BE2C (cell line): ENCODE results near the gene PRKG1.

Source experiments
- DNase-seq: peaks from one replicate; pipeline ENCODE4 v3.0.0-alpha.2; 2020
- H3K27me3 ChIP-seq: fragments of 250-450 bp; sonication (Bioruptor Pico); 2 replicates; pipeline ENCODE4 v1.5.1; 2020; ENCODE audit warnings: mild to moderate bottlenecking
- H3K36me3 ChIP-seq: fragments of 250-450 bp; sonication (Bioruptor Pico); 2 replicates; pipeline ENCODE4 v1.5.1; 2020; ENCODE audit warnings: mild to moderate bottlenecking
- H3K4me1 ChIP-seq: fragments of 250-450 bp; sonication (Bioruptor Pico); 2 replicates; pipeline ENCODE4 v1.5.1; 2020
- H3K4me3 ChIP-seq: 2 replicates; pipeline ENCODE4 v1.5.1; 2011; ENCODE audit warnings: low read depth, low read length
- H3K9me3 ChIP-seq: fragments of 250-450 bp; sonication (Bioruptor Pico); 2 replicates; pipeline ENCODE4 v1.5.1; 2020
- CTCF ChIP-seq: IDR thresholded peaks from 2 replicates; pipeline ENCODE4 v1.5.1; 2012; ENCODE audit warnings: mild to moderate bottlenecking, low read depth, low read length

The PRKG1 gene

GRCh38 chr10:52312942-52313255, 1238.6 kb downstream of the PRKG1 start:
- no peak for DNase-seq
- TF ChIP-seq CTCF: no peak
- Histone ChIP-seq H3K4me1 (no peaks in the 10 kb centered on the region; the same call in 1 of the 2 replicates), H3K27me3 (no peaks in the 10 kb centered on the region), H3K4me3 (peak overlapping the region; percentile 71), H3K9me3 (no peaks in the 10 kb centered on the region), H3K36me3 (no peaks in the 10 kb centered on the region)

- Histone ChIP-seq H3K27me3 (no peaks in the 10 kb centered on the region), H3K4me1 (no peaks in the 10 kb centered on the region; the same call in 1 of the 2 replicates), H3K9me3 (no peaks in the 10 kb centered on the region), H3K4me3 (peak overlapping the region; percentile 71), H3K36me3 (no peaks in the 10 kb centered on the region)
- no peak for TF ChIP-seq CTCF
- DNase-seq: no peak
Observed at GRCh38 chr10:52313256-52313932, 1239.1 kb downstream of the PRKG1 start.

- no peaks in the 10 kb centered on the region for H3K9me3 ChIP-seq
- H3K27me3 ChIP-seq: no peaks in the 10 kb centered on the region
- no peaks in the 10 kb centered on the region; the same call in 1 of the 2 replicates for H3K4me1 ChIP-seq
- DNase-seq: peak; percentile 80
- peak; percentile 74 for TF ChIP-seq CTCF
- H3K36me3 ChIP-seq: no peaks in the 10 kb centered on the region
- H3K4me3 ChIP-seq: peak within 1 kb of the TSS; percentile 71
Observed at GRCh38 chr10:52313933-52314821, 1239.9 kb downstream of the PRKG1 start, which contains the start of gene DKK1. TSS of gene DKK1 (plus strand) at chr10:52314281. CDS start at chr10:52314435, 154 bp downstream.

GRCh38 chr10:52314822-52315552, 1240.7 kb downstream of the PRKG1 start:
- DNase-seq: no peak
- H3K4me1 ChIP-seq: no peaks in the 10 kb centered on the region; the same call in 1 of the 2 replicates
- peak overlapping the region; percentile 71 for H3K4me3 ChIP-seq
- TF ChIP-seq CTCF: no peak
- H3K9me3 ChIP-seq: no peaks in the 10 kb centered on the region
- no peaks in the 10 kb centered on the region for H3K27me3 ChIP-seq
- H3K36me3 ChIP-seq: no peaks in the 10 kb centered on the region

GRCh38 chr10:52316001-52316400, 1241.7 kb downstream of the PRKG1 start:
- H3K27me3 ChIP-seq: no peaks in the 10 kb centered on the region
- no peaks in the 10 kb centered on the region for H3K9me3 ChIP-seq
- peak overlapping the region; percentile 71 for H3K4me3 ChIP-seq
- H3K4me1 ChIP-seq: no peaks in the 10 kb centered on the region
- no peak for DNase-seq
- TF ChIP-seq CTCF: no peak
- H3K36me3 ChIP-seq: no peaks in the 10 kb centered on the region
